Measurements from ENCODE around the gene APOBEC3B.

DNA sequence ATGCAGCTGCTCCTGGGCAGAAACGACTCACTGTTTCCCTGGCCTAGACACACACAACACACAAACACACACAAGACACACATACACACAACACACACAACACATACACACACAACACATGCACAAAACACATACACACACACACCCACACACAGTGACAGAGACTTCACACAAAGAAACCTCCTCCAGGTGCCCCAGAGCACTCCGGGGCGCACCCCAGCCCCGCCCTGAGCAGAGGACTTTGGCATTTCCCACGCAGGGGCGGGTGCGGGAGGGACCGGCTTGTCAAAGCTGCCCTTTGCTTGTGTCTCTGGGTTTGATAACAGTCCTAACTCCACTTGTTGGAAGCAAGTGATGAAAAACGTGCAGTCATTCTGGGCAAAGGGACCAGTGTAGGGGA, 18.3 kb upstream of the APOBEC3B start:
- TF ChIP-seq, protein P1, sequence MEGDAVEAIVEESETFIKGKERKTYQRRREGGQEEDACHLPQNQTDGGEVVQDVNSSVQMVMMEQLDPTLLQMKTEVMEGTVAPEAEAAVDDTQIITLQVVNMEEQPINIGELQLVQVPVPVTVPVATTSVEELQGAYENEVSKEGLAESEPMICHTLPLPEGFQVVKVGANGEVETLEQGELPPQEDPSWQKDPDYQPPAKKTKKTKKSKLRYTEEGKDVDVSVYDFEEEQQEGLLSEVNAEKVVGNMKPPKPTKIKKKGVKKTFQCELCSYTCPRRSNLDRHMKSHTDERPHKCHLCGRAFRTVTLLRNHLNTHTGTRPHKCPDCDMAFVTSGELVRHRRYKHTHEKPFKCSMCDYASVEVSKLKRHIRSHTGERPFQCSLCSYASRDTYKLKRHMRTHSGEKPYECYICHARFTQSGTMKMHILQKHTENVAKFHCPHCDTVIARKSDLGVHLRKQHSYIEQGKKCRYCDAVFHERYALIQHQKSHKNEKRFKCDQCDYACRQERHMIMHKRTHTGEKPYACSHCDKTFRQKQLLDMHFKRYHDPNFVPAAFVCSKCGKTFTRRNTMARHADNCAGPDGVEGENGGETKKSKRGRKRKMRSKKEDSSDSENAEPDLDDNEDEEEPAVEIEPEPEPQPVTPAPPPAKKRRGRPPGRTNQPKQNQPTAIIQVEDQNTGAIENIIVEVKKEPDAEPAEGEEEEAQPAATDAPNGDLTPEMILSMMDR (IDR thresholded peaks at IDR 0.05): no peak
- TF ChIP-seq EZH2phosphoT487 (IDR thresholded peaks at IDR 0.05): no peak
